ENCODE data around the gene COA1. TPM values are rescaled to one million over a fixed set of nuclear protein-coding genes. Genes with fewer than 3 reads are reported as not detected.

The COA1 gene
- total RNA-seq, 1 donor from 2014 or later: 192 TPM

GRCh38 chr7:43767311-43767710 is 38.0 kb upstream of the COA1 start:
- TF ChIP-seq, protein P1, sequence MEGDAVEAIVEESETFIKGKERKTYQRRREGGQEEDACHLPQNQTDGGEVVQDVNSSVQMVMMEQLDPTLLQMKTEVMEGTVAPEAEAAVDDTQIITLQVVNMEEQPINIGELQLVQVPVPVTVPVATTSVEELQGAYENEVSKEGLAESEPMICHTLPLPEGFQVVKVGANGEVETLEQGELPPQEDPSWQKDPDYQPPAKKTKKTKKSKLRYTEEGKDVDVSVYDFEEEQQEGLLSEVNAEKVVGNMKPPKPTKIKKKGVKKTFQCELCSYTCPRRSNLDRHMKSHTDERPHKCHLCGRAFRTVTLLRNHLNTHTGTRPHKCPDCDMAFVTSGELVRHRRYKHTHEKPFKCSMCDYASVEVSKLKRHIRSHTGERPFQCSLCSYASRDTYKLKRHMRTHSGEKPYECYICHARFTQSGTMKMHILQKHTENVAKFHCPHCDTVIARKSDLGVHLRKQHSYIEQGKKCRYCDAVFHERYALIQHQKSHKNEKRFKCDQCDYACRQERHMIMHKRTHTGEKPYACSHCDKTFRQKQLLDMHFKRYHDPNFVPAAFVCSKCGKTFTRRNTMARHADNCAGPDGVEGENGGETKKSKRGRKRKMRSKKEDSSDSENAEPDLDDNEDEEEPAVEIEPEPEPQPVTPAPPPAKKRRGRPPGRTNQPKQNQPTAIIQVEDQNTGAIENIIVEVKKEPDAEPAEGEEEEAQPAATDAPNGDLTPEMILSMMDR (IDR thresholded peaks at IDR 0.05): no peak
- no peak for TF ChIP-seq EZH2phosphoT487 (IDR thresholded peaks at IDR 0.05)
- TF ChIP-seq EZH2 (IDR thresholded peaks at IDR 0.05): no peak
- Histone ChIP-seq H3K27ac (no peak overlapping the region), H3K4me1 (peaks cover 4% of the 10 kb centered on the region), H3K79me2 (ENCODE audit: low read depth) (no peaks in the 10 kb centered on the region), H3K36me3 (no peaks in the 10 kb centered on the region), H3K9me3 (ENCODE audit: low read depth) (no peaks in the 10 kb centered on the region), H3F3A (ENCODE audit: low read depth) (no peaks in the 10 kb centered on the region), H4K20me1 (ENCODE audit: low read depth) (no peaks in the 10 kb centered on the region), H3K27me3 (no peaks in the 10 kb centered on the region), H3K4me2 (no peak overlapping the region), H3K9ac (no peak overlapping the region), H2AFZ (replicated peaks) (no peak overlapping the region), H3K4me3 (no peak overlapping the region)
- H3K27ac Mint-ChIP-seq: no peak overlapping the region
- peaks cover 4% of the 10 kb centered on the region for H3K27me3 Mint-ChIP-seq (ENCODE audit: insufficient read depth, low read depth)
- H3K4me1 Mint-ChIP-seq: peaks cover 20% of the 10 kb centered on the region
- DNase-seq (ENCODE audit: low spot score): no peak
- H3K4me3 Mint-ChIP-seq: no peak overlapping the region
- no peaks in the 10 kb centered on the region for H3K36me3 Mint-ChIP-seq
- H3K9me3 Mint-ChIP-seq: no peaks in the 10 kb centered on the region

DNA sequence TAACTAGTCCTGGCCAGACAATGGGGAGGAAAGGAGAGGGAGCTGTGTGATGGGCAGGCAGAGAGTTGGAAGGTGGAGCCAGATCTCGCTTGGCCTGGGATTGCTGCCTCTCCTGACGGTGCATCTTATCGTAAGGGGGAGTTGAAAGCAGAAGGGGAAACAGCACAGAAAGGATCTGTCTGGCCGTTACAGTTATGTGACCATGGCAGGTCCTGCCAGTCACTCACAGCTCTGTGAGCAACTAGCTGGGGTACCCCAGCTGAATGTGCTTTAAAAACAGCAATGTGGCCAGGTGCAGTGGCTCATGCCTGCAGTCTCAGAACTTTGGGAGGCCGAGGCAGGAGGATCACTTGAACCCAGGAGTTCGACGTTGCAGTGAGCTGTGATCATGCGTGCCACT is 37.2 kb upstream of the COA1 start:
- Mint-ChIP-seq H3K4me3 (no peak overlapping the region), H3K36me3 (no peaks in the 10 kb centered on the region), H3K4me1 (peaks cover 24% of the 10 kb centered on the region), H3K9me3 (no peaks in the 10 kb centered on the region), H3K27ac (no peak overlapping the region), H3K27me3 (ENCODE audit: insufficient read depth, low read depth) (no peaks in the 10 kb centered on the region)
- H3K9me3 ChIP-seq (ENCODE audit: low read depth): no peaks in the 10 kb centered on the region
- peak; percentile 27 for DNase-seq (ENCODE audit: low spot score)
- H3K27ac ChIP-seq: no peak overlapping the region
- no peak overlapping the region for H3K4me2 ChIP-seq
- H2AFZ ChIP-seq (replicated peaks): no peak overlapping the region
- H4K20me1 ChIP-seq (ENCODE audit: low read depth): no peaks in the 10 kb centered on the region
- H3K4me1 ChIP-seq: peaks cover 4% of the 10 kb centered on the region
- H3K36me3 ChIP-seq: no peaks in the 10 kb centered on the region
- H3K79me2 ChIP-seq (ENCODE audit: low read depth): no peaks in the 10 kb centered on the region
- no peak for TF ChIP-seq EZH2phosphoT487 (IDR thresholded peaks at IDR 0.05)
- no peak for TF ChIP-seq EZH2 (IDR thresholded peaks at IDR 0.05)
- TF ChIP-seq, protein P1 (IDR thresholded peaks at IDR 0.05): no peak
- H3K27me3 ChIP-seq: no peaks in the 10 kb centered on the region
- H3F3A ChIP-seq (ENCODE audit: low read depth): no peaks in the 10 kb centered on the region
- no peak overlapping the region for H3K9ac ChIP-seq
- H3K4me3 ChIP-seq: no peak overlapping the region

DNA sequence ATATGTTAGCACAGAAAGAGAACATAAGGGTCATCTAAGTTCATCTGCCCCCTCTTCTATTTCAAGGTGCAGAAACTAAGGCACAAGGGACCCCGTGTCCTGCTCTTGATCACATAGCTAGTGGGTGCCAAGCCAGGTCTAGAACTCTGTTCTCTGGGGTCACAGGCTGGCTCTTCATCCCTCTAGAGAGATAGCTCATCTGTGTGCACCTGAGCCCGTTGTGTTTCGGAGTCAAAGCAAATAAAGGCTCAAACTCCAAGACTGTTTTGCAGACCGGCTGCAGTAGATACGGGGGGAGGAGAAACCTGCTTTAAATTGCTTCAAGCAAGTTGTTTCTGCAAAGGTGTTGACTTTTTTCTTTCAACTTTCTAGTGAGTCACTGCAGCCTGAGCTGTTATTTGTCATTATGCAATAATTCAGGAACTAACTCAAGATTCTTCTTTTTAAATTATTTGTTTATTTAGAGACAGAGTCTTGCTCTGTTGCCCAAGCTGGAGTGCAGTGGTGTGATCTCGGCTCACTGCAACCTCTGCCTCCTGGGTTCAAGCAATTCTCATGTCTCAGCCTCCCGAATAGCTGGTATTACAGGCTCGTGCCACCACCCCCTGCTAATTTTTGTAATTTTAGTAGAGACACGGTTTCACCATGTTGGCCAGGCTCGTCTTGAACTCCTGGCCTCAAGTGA is 35.6 kb upstream of the COA1 start:
- Mint-ChIP-seq H3K36me3 (no peaks in the 10 kb centered on the region), H3K4me1 (peaks cover 27% of the 10 kb centered on the region), H3K9me3 (no peaks in the 10 kb centered on the region), H3K27me3 (ENCODE audit: insufficient read depth, low read depth) (no peaks in the 10 kb centered on the region), H3K4me3 (no peak overlapping the region), H3K27ac (no peak overlapping the region)
- Histone ChIP-seq H2AFZ (replicated peaks) (no peak overlapping the region), H3K4me3 (no peak overlapping the region), H3K9ac (no peak overlapping the region), H4K20me1 (ENCODE audit: low read depth) (no peaks in the 10 kb centered on the region), H3K36me3 (no peaks in the 10 kb centered on the region), H3K4me1 (peaks cover 4% of the 10 kb centered on the region), H3K9me3 (ENCODE audit: low read depth) (no peaks in the 10 kb centered on the region), H3F3A (ENCODE audit: low read depth) (no peaks in the 10 kb centered on the region), H3K4me2 (no peak overlapping the region), H3K27ac (no peak overlapping the region), H3K79me2 (ENCODE audit: low read depth) (no peaks in the 10 kb centered on the region), H3K27me3 (peaks cover 7% of the 10 kb centered on the region)
- DNase-seq (ENCODE audit: low spot score): no peak
- TF ChIP-seq EZH2 (IDR thresholded peaks at IDR 0.05): no peak
- TF ChIP-seq, protein P1 (IDR thresholded peaks at IDR 0.05): no peak
